Osteoblast (primary cell): ENCODE results near the gene UBE2O. TPM values are rescaled to one million over a fixed set of nuclear protein-coding genes. Genes with fewer than 3 reads are reported as not detected.

ENCODE experiments used
- DNase-seq: peaks from one replicate; pipeline ENCODE4 v3.0.0; 2011; ENCODE audit warnings: low spot score, mixed read lengths; ENCODE audit not compliant: insufficient read length; ENCODE audit errors: missing footprints
- H2AFZ ChIP-seq: 2 replicates; pipeline ENCODE4 v1.6.0; 2011; ENCODE audit warnings: mild to moderate bottlenecking, low read length
- H3K27ac ChIP-seq: 2 replicates; pipeline ENCODE4 v1.5.1; 2011; ENCODE audit warnings: mild to moderate bottlenecking, low read depth, low read length, moderate library complexity
- H3K27me3 ChIP-seq: 2 replicates; pipeline ENCODE4 v1.6.0; 2012; ENCODE audit warnings: mild to moderate bottlenecking, control low read depth, inconsistent platforms, low read length, moderate library complexity; ENCODE audit not compliant: insufficient read depth
- H3K36me3 ChIP-seq: 2 replicates; pipeline ENCODE4 v1.5.1; 2011; ENCODE audit warnings: mild to moderate bottlenecking, low read length, control low read depth, moderate library complexity; ENCODE audit not compliant: insufficient read depth
- H3K4me1 ChIP-seq: 2 replicates; pipeline ENCODE4 v1.5.1; 2011; ENCODE audit warnings: mild to moderate bottlenecking, low read length, control low read depth, moderate library complexity; ENCODE audit not compliant: insufficient read depth
- H3K4me2 ChIP-seq: 2 replicates; pipeline ENCODE4 v1.6.0; 2011; ENCODE audit warnings: mild to moderate bottlenecking, low read length; ENCODE audit not compliant: insufficient read depth
- H3K4me3 ChIP-seq: fragments of 200-600 bp; sonication (generic); 3 replicates; pipeline ENCODE4 v1.5.1; 2012; ENCODE audit warnings: mild to moderate bottlenecking, low read length, inconsistent platforms; ENCODE audit not compliant: insufficient read depth
- H3K79me2 ChIP-seq: 2 replicates; pipeline ENCODE4 v1.6.0; 2012; ENCODE audit warnings: mild to moderate bottlenecking, low read length, control low read depth, inconsistent platforms; ENCODE audit not compliant: insufficient read depth
- H3K9me3 ChIP-seq: 2 replicates; pipeline ENCODE4 v1.5.1; 2011; ENCODE audit warnings: low read depth, low read length, control low read depth
- H4K20me1 ChIP-seq: 2 replicates; pipeline ENCODE4 v1.6.0; 2012; ENCODE audit warnings: mild to moderate bottlenecking, low read length, control low read depth; ENCODE audit not compliant: insufficient read depth
- total RNA-seq: library from RNA; depleted of rRNA; stranded (reverse); fragments of >200 nt; gene quantifications from 2 replicates; pipeline ENCODE4 v1.2.3, GENCODE V29; 2012
- TF ChIP-seq, protein P1 (sequence below): IDR thresholded peaks from 2 replicates; pipeline ENCODE4 v1.5.1; 2011; ENCODE audit warnings: mild to moderate bottlenecking, low read depth, low read length, moderate library complexity; ENCODE audit errors: extremely low read depth

Gene UBE2O
- total RNA-seq, 1 donor, result 19.5 TPM

DNA sequence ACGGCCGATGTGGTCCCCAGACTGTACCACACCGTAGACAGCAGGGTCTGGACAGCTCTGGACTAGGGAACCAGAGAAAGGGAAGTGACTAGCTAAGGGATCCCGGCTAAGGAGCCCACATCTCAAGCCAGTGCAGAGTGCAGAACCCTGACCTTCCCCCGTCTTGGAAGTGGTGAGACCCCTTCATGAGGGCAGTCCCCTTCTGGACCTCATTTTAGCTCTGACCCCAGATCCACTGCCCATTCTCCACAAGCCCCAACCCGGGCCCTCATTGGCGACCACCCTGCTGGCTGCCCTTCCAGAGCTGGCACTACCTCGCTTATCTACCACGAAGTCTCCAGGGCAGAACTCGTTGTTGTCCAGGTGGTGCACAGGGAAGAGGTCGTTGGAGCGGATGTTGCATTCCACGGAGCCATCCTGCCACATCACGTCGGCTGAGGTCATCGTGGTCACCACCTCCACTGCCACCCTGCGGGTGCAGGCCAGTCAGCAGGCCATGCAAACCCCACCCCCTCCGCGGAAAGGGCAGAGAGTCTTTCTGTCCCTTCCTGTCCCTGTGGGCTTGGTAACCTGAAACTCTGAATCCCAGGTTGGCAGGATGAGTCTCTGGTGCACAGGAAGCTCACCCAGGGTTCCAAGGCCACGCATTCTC lies 54.3 kb downstream of the UBE2O start:
- H3K4me2 ChIP-seq, result no peak overlapping the region
- TF ChIP-seq, protein P1, sequence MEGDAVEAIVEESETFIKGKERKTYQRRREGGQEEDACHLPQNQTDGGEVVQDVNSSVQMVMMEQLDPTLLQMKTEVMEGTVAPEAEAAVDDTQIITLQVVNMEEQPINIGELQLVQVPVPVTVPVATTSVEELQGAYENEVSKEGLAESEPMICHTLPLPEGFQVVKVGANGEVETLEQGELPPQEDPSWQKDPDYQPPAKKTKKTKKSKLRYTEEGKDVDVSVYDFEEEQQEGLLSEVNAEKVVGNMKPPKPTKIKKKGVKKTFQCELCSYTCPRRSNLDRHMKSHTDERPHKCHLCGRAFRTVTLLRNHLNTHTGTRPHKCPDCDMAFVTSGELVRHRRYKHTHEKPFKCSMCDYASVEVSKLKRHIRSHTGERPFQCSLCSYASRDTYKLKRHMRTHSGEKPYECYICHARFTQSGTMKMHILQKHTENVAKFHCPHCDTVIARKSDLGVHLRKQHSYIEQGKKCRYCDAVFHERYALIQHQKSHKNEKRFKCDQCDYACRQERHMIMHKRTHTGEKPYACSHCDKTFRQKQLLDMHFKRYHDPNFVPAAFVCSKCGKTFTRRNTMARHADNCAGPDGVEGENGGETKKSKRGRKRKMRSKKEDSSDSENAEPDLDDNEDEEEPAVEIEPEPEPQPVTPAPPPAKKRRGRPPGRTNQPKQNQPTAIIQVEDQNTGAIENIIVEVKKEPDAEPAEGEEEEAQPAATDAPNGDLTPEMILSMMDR, result no peak
- H2AFZ ChIP-seq, result no peak overlapping the region
- H3K27ac ChIP-seq, result no peak overlapping the region
- no peaks in the 10 kb centered on the region for H3K9me3 ChIP-seq
- no peaks in the 10 kb centered on the region for H3K79me2 ChIP-seq
- DNase-seq, result peak; percentile 42
- peaks cover 75% of the 10 kb centered on the region for H3K36me3 ChIP-seq
- no peaks in the 10 kb centered on the region for H3K4me1 ChIP-seq
- no peak overlapping the region for H3K4me3 ChIP-seq
- no peaks in the 10 kb centered on the region for H3K27me3 ChIP-seq
- H4K20me1 ChIP-seq, result peaks cover 9% of the 10 kb centered on the region

DNA sequence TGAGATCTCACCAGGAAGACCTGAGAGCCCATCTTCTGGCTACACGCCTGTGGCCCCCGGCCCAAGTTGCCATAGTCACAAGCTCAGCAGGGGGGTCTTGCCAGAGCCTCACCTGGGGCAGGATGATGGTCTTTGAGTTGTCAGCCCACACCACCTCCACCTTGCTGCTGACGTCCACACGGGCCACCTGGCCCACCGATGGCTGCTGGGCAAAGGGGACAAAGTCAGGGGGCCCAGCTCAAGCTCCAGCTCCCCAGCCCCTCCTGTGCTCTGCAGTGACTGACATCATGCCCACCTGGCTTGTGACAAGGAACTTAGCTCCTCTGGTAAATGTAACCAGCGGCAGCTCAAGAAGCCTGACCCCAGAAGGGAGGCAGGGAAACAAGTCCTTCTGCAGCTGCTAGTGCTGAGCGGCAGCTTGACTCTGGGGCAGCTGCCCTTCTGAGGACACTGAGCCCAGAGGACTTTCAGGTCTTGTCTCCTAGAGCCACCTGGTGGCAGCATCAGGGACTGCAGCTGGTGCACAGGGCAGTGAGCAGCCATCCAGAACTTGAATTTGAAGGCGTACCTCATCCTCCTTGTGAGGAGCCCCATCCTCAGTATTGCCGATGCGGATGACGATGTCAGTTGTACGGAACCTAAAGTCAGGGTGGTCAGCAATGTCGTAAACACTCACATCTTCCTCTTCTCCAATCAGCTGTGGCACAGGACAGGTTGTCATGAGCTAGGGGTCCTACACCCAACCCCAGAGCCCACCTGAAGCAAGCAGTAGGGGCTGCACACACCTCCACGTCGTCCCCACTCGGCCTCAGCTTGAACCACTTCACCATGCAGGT lies 55.0 kb downstream of the UBE2O start:
- H3K27me3 ChIP-seq, result no peaks in the 10 kb centered on the region
- H3K4me3 ChIP-seq, result no peak overlapping the region
- no peak overlapping the region for H3K4me2 ChIP-seq
- H3K9me3 ChIP-seq, result no peaks in the 10 kb centered on the region
- no peak overlapping the region for H2AFZ ChIP-seq
- H4K20me1 ChIP-seq, result peaks cover 9% of the 10 kb centered on the region
- DNase-seq, result peak; percentile 98
- H3K4me1 ChIP-seq, result no peaks in the 10 kb centered on the region
- peaks cover 76% of the 10 kb centered on the region for H3K36me3 ChIP-seq
- TF ChIP-seq, protein P1, result peak; percentile 97
- no peaks in the 10 kb centered on the region for H3K79me2 ChIP-seq
- H3K27ac ChIP-seq, result no peak overlapping the region

DNA sequence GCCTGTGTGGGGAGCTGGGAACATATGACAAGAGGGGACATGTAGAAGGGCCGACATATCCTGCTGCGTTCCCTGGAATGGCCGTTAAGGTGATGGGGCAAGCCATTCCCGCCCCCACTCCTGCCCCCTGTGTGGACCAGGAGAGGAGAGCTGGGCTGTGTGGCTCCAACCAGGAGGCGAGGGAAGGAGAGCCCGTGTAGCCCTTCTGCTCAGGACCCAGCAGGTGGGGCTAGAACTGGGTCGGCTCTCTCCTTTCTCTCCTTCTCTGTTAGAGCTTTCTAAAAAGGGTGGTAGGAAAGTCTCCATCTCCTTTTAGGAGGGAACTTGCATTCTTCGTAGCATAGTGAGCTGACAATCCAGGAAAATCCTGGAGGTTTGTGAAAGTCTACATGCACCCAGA lies 55.8 kb downstream of the UBE2O start:
- TF ChIP-seq, protein P1, result no peak
- Histone ChIP-seq H3K36me3 (peaks cover 73% of the 10 kb centered on the region), H3K9me3 (no peaks in the 10 kb centered on the region), H4K20me1 (peaks cover 9% of the 10 kb centered on the region), H3K27ac (no peak overlapping the region), H3K79me2 (no peaks in the 10 kb centered on the region), H3K4me1 (no peaks in the 10 kb centered on the region), H3K4me3 (no peak overlapping the region), H2AFZ (no peak overlapping the region), H3K4me2 (no peak overlapping the region), H3K27me3 (no peaks in the 10 kb centered on the region)
- peak; percentile 27 for DNase-seq

DNA sequence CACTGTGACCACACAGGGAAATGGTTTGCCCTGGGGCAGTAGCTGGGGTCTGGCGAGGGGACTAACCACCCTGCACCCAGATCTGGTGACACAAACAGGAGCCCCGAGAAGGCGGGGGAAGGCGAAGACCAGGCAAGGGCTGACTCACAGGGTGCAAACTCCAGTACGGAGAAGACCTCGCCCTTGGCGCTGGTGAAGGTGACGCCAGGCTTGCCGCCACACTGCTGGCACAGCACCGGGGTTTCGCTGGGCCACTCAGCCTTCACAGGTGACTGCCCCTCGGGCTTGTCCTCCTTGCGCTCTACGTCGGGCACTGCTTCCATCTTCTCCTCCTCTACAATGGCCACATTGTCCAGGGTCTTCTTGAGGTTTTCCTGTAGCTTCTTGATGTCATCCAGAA lies 57.0 kb downstream of the UBE2O start:
- peak; percentile 42 for DNase-seq
- Histone ChIP-seq H3K27me3 (no peaks in the 10 kb centered on the region), H2AFZ (no peak overlapping the region), H4K20me1 (peaks cover 9% of the 10 kb centered on the region), H3K79me2 (no peaks in the 10 kb centered on the region), H3K4me1 (no peaks in the 10 kb centered on the region), H3K4me2 (no peak overlapping the region), H3K27ac (no peak overlapping the region), H3K9me3 (no peaks in the 10 kb centered on the region), H3K4me3 (no peak overlapping the region), H3K36me3 (peaks cover 67% of the 10 kb centered on the region)
- TF ChIP-seq, protein P1, result no peak
